GM13977 (cell line): ENCODE data around the gene KCNH4.
"Not testable (repeated sequence)": the region's sequence is repeated elsewhere in the genome, so short reads cannot be mapped to it uniquely, and the experiment has no call there.

Source experiments
- DNase-seq: peaks from one replicate; pipeline ENCODE4 v3.0.0; 2012; ENCODE audit warnings: low spot score
- CTCF ChIP-seq: IDR thresholded peaks from 2 replicates; pipeline ENCODE4 v1.5.1; 2012; ENCODE audit warnings: mild to moderate bottlenecking, control low read depth; ENCODE audit not compliant: insufficient read depth; ENCODE audit errors: extremely low read depth, missing control alignments
- in situ Hi-C: fragments of 300-500 bp; cut with MboI; formaldehyde crosslinking; loops from one replicate; pipeline ENCODE4 v1.12.0; 2022; ENCODE audit warnings: low sequenced_read_pairs, low pct_unique_long_range_greater_than_20kb, mixed read lengths, inconsistent platforms; ENCODE audit not compliant: unreplicated experiment

Gene KCNH4

GRCh38 chr17:42190491-42191274, 9.7 kb upstream of the KCNH4 start:
- no peak for DNase-seq
- TF ChIP-seq CTCF: no peak
- in situ Hi-C loops: no loop called here

- TF ChIP-seq CTCF: no peak
- in situ Hi-C loops: no loop called here
- no peak for DNase-seq
Measured at GRCh38 chr17:42189651-42189965, 8.7 kb upstream of the KCNH4 start.

GRCh38 chr17:42188749-42189650, 8.1 kb upstream of the KCNH4 start:
- no peak for DNase-seq
- in situ Hi-C loops: no loop called here
- TF ChIP-seq CTCF: no peak

- in situ Hi-C loops: no loop called here
- no peak for TF ChIP-seq CTCF
- no peak for DNase-seq
Measured at GRCh38 chr17:42187833-42188232, 6.9 kb upstream of the KCNH4 start.

- DNase-seq, in situ Hi-C loops: not testable (repeated sequence)
Measured at GRCh38 chr17:42186191-42186590, 5.2 kb upstream of the KCNH4 start.

GRCh38 chr17:42185621-42185930, 4.6 kb upstream of the KCNH4 start:
- DNase-seq: no peak
- in situ Hi-C loops: no loop called here
- TF ChIP-seq CTCF: no peak
